CD4-positive, alpha-beta memory T cell (primary cell): Measurements from ENCODE around the gene ZNF609. TPM values are rescaled to one million over a fixed set of nuclear protein-coding genes. Genes with fewer than 3 reads are reported as not detected.

Experiments used
- CTCF ChIA-PET: fragments of 350-600 bp; sonication (Branson Sonifier 250); formaldehyde crosslinking; loops from one replicate; lab custom pipeline; 2021; ENCODE audit warnings: inconsistent platforms; ENCODE audit not compliant: partially characterized antibody; lab: Charles Lee
- POLR2A ChIA-PET: fragments of 350-600 bp; sonication (Branson Sonifier 250); formaldehyde crosslinking; loops from one replicate; lab custom pipeline; 2021; ENCODE audit not compliant: partially characterized antibody; lab: Charles Lee
- DNase-seq, 5 donors: peaks; one replicate each; pipeline versions ENCODE4 v3.0.0 to v3.0.0-alpha.2; 2020 to 2022; ENCODE audit warnings: mixed read lengths in 1 of 5
- H3K27ac ChIP-seq: one replicate; pipeline ENCODE4 v1.7.0; 2013; ENCODE audit warnings: low read depth, low read length
- H3K27me3 ChIP-seq: 2 replicates; pipeline ENCODE4 v1.7.0; 2013; ENCODE audit warnings: mild to moderate bottlenecking, low read length, moderate library complexity; ENCODE audit not compliant: insufficient read depth
- H3K36me3 ChIP-seq: 2 replicates; pipeline ENCODE4 v1.7.0; 2013; ENCODE audit warnings: mild to moderate bottlenecking, low read length, moderate library complexity; ENCODE audit not compliant: insufficient read depth
- H3K4me1 ChIP-seq: 2 replicates; pipeline ENCODE4 v1.7.0; 2013; ENCODE audit warnings: mild to moderate bottlenecking, low read length, moderate library complexity; ENCODE audit not compliant: insufficient read depth
- H3K4me3 ChIP-seq, 2 donors: one replicate each; pipeline ENCODE4 v1.7.0; 2013; ENCODE audit warnings: low read length in 2 of 2, mild to moderate bottlenecking in 1 of 2
- H3K9me3 ChIP-seq, 2 donors: one replicate each; pipeline ENCODE4 v1.7.0; 2013; ENCODE audit warnings: low read length in 2 of 2, control low read depth in 1 of 2; ENCODE audit not compliant: control insufficient read depth in 1 of 2
- H3K27ac Mint-ChIP-seq, 7 donors: one replicate each; pipeline ENCODE4 v1.8.0; 2020 to 2021; ENCODE audit warnings: mixed read lengths in 7 of 7, mild to moderate bottlenecking in 6 of 7, inconsistent platforms in 3 of 7, moderate library complexity in 3 of 7
- H3K27me3 Mint-ChIP-seq, 2 donors: one replicate each; pipeline ENCODE4 v1.8.0; 2020 to 2021; ENCODE audit warnings: mixed read lengths in 2 of 2
- H3K36me3 Mint-ChIP-seq, 2 donors: one replicate each; pipeline ENCODE4 v1.8.0; 2020 to 2021; ENCODE audit warnings: mixed read lengths in 2 of 2, inconsistent platforms in 1 of 2, mild to moderate bottlenecking in 1 of 2
- H3K4me1 Mint-ChIP-seq, 4 donors: one replicate each; pipeline ENCODE4 v1.8.0; 2020 to 2021; ENCODE audit warnings: mixed read lengths in 4 of 4, mild to moderate bottlenecking in 1 of 4
- H3K4me3 Mint-ChIP-seq, 8 donors: one replicate each; pipeline ENCODE4 v1.8.0; 2020 to 2021; ENCODE audit warnings: mixed read lengths in 8 of 8, mild to moderate bottlenecking in 7 of 8, moderate library complexity in 6 of 8, inconsistent platforms in 3 of 8
- H3K9me3 Mint-ChIP-seq, 8 donors: one replicate each; pipeline ENCODE4 v1.8.0; 2020 to 2021; ENCODE audit warnings: mixed read lengths in 8 of 8, mild to moderate bottlenecking in 5 of 8, inconsistent platforms in 3 of 8, moderate library complexity in 1 of 8
- intact Hi-C: fragments of 100-400 bp; cut with micrococcal nuclease; formaldehyde crosslinking; loops from one replicate; pipeline ENCODE4 v1.15.1; 2023
- polyA plus RNA-seq, 2 donors: library from polyadenylated mRNA; unstranded; fragments of 300-500 nt; fragmentation: Illumina TruSeq; gene quantifications; one replicate each; pipeline ENCODE4 v1.2.3, GENCODE V29; 2021
- total RNA-seq, 2 experiments: library from RNA; stranded (reverse); gene quantifications; one replicate each; pipeline ENCODE4 v1.2.3, GENCODE V29; 2021

ZNF609 gene
- total and polyA plus RNA-seq, 4 experiments from 2014 or later: 1.4 to 56.9 (median 35.1) TPM

- Mint-ChIP-seq H3K4me3 (peak overlapping the region in 4 of 8 donors; percentile 13 to 38 (median 29)), H3K27me3 (no peaks in the 10 kb centered on the region), H3K27ac (peak overlapping the region; percentile 8 to 82 (median 39)), H3K4me1 (peaks cover 43 to 73% (median 54%) of the 10 kb centered on the region in 4 donors), H3K9me3 (no peaks in the 10 kb centered on the region), H3K36me3 (peaks cover 7 to 10% of the 10 kb centered on the region in 2 donors)
- Histone ChIP-seq H3K36me3 (no peaks in the 10 kb centered on the region), H3K4me3 (no peak overlapping the region), H3K27me3 (no peaks in the 10 kb centered on the region), H3K9me3 (no peaks in the 10 kb centered on the region), H3K27ac (no peak overlapping the region), H3K4me1 (peaks cover 32% of the 10 kb centered on the region)
- ChIA-PET CTCF (interaction anchor here (1.1 kb wide), 1 partner anchor 66 kb away, joined by 3 read pairs; no protein-coding TSS in a partner anchor), POLR2A (interaction anchor here (0.7 to 1.3 kb wide), 2 partner anchors 15 to 66 kb away, joined by 3 read pairs; no protein-coding TSS in a partner anchor)
- peak in 1 of 5 donors; percentile 4 for DNase-seq
- intact Hi-C loops: loop anchor here (2.0 kb wide), 1 partner anchor 54 kb away; no protein-coding TSS in a partner anchor
Measured at GRCh38 chr15:64568765-64569164, 108.4 kb downstream of the ZNF609 start.

- H3K27ac ChIP-seq: no peak overlapping the region
- POLR2A ChIA-PET: no interaction called here
- H3K4me1 Mint-ChIP-seq: peaks cover 41 to 70% (median 54%) of the 10 kb centered on the region in 4 donors
Measured at GRCh38 chr15:64571857-64572291, 111.5 kb downstream of the ZNF609 start.

DNA sequence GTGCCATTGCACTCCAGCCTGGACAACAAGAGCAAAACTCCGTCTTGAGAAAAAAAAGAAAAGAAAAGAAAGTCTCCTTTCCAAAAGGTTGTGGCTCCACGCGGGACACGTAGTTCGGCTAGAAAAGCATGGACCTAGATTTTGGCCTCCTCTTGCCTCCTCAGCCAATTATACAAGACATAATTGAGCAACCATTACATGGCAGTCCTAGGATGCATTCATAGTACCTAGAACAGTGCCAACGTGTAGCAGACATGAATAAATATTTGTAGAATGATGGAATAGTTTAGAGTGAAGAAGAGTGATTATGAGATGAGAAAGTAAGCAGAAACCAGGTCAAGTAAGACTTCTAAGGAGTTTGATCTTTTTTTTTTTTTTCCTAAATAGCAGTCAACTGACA is 112.5 kb downstream of the ZNF609 start:
- Mint-ChIP-seq H3K27me3 (no peaks in the 10 kb centered on the region), H3K36me3 (peaks cover 3 to 22% of the 10 kb centered on the region in 2 donors), H3K27ac (peak overlapping the region in 2 of 7 donors; percentile 14 to 35), H3K9me3 (no peaks in the 10 kb centered on the region), H3K4me3 (peak overlapping the region in 1 of 8 donors; percentile 1), H3K4me1 (peaks cover 41 to 69% (median 53%) of the 10 kb centered on the region in 4 donors)
- H3K27ac ChIP-seq: no peak overlapping the region
- no peaks in the 10 kb centered on the region for H3K27me3 ChIP-seq
- no peak overlapping the region for H3K4me3 ChIP-seq
- peaks cover 43% of the 10 kb centered on the region for H3K4me1 ChIP-seq
- no peaks in the 10 kb centered on the region for H3K36me3 ChIP-seq
- DNase-seq: no peak
- POLR2A ChIA-PET: interaction anchor here (1.1 kb wide), 1 partner anchor 37 kb away, joined by 3 read pairs; no protein-coding TSS in a partner anchor
- intact Hi-C loops: no loop called here
- CTCF ChIA-PET: no interaction called here
- H3K9me3 ChIP-seq: no peaks in the 10 kb centered on the region

More at GRCh38 chr15:64571857-64572291, 111.5 kb downstream of the ZNF609 start:
- H3K4me1 ChIP-seq: peaks cover 43% of the 10 kb centered on the region
- H3K36me3 ChIP-seq: no peaks in the 10 kb centered on the region
- H3K27me3 ChIP-seq: no peaks in the 10 kb centered on the region
- intact Hi-C loops: no loop called here
- Mint-ChIP-seq H3K27me3 (no peaks in the 10 kb centered on the region), H3K4me3 (peak overlapping the region in 4 of 8 donors; percentile 13 to 60 (median 32)), H3K27ac (peak overlapping the region; percentile 47 to 91 (median 59)), H3K36me3 (peaks cover 3 to 23% of the 10 kb centered on the region in 2 donors), H3K9me3 (no peaks in the 10 kb centered on the region)
- CTCF ChIA-PET: no interaction called here
- DNase-seq: no peak
- no peaks in the 10 kb centered on the region for H3K9me3 ChIP-seq
- no peak overlapping the region for H3K4me3 ChIP-seq

DNA sequence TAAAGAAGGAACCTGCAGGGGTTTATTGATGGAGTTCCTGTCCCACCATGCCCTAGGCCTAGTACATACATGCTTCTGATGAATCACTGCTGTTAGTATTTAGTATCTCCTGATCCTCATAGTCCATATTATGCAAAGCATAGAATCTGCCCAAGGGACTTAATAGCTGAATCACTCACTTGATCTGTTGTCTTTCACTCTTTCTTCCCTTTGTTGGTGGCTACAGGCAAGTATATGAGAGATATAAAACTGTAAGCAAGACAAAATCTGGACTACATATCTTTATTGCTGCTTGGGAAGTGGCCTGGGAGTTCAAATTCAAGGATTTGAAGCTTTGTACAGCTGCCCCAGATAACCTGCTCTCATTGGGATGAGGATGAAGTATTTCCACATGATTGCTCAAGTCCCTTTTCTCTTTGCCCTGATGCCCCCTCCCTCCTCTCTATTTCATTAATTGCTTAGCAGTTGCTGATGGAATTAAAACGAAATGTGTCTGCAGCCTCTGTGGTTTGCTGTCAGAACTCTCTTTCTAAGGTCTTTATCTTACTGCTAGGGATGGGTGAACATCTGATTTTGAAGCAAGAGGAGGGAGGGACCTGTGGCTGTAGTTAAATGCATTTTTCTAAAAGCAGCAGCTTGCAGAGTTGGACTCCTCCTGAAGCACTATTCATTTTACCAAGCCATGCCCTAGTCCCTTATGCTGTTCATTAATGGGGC is 114.1 kb downstream of the ZNF609 start:
- H3K27me3 ChIP-seq: no peaks in the 10 kb centered on the region
- peaks cover 28% of the 10 kb centered on the region for H3K4me1 ChIP-seq
- H3K4me3 ChIP-seq: no peak overlapping the region
- H3K36me3 ChIP-seq: no peaks in the 10 kb centered on the region
- peaks cover 4 to 22% of the 10 kb centered on the region in 2 donors for H3K36me3 Mint-ChIP-seq
- peak overlapping the region in 1 of 8 donors; percentile 19 for H3K4me3 Mint-ChIP-seq
- peaks cover 28 to 53% (median 38%) of the 10 kb centered on the region in 4 donors for H3K4me1 Mint-ChIP-seq
- H3K9me3 Mint-ChIP-seq: peaks cover 0 to 3% (median 0%) of the 10 kb centered on the region in 8 donors
- intact Hi-C loops: no loop called here
- CTCF ChIA-PET: no interaction called here
- peak overlapping the region; percentile 13 to 70 (median 32) for H3K27ac Mint-ChIP-seq
- POLR2A ChIA-PET: interaction anchor here (0.7 to 1.1 kb wide), 3 partner anchors 30 to 71 kb away, joined by 3 to 4 read pairs (median 3); no protein-coding TSS in a partner anchor
- DNase-seq: no peak
- no peak overlapping the region for H3K27ac ChIP-seq
- H3K9me3 ChIP-seq: no peaks in the 10 kb centered on the region
- H3K27me3 Mint-ChIP-seq: no peaks in the 10 kb centered on the region

GRCh38 chr15:64580696-64581407 is 120.5 kb downstream of the ZNF609 start:
- Mint-ChIP-seq H3K4me3 (no peak overlapping the region), H3K36me3 (peaks cover 21 to 22% of the 10 kb centered on the region in 2 donors), H3K4me1 (peaks cover 16 to 35% (median 23%) of the 10 kb centered on the region in 4 donors), H3K27ac (peak overlapping the region in 1 of 7 donors; percentile 43), H3K27me3 (no peaks in the 10 kb centered on the region), H3K9me3 (peaks cover 0 to 18% (median 8%) of the 10 kb centered on the region in 8 donors)
- no peaks in the 10 kb centered on the region for H3K27me3 ChIP-seq
- intact Hi-C loops: no loop called here
- ChIA-PET CTCF (interaction anchor here (0.7 to 1.6 kb wide), 5 partner anchors 8 to 74 kb away, joined by 3 to 5 read pairs (median 3); no protein-coding TSS in a partner anchor), POLR2A (interaction anchor here (0.8 to 1.5 kb wide), 3 partner anchors 16 to 66 kb away, joined by 3 to 4 read pairs (median 4); no protein-coding TSS in a partner anchor)
- no peaks in the 10 kb centered on the region for H3K9me3 ChIP-seq
- no peak overlapping the region for H3K27ac ChIP-seq
- H3K4me1 ChIP-seq: peaks cover 20% of the 10 kb centered on the region
- DNase-seq: no peak
- H3K4me3 ChIP-seq: no peak overlapping the region
- no peaks in the 10 kb centered on the region for H3K36me3 ChIP-seq

- ChIA-PET POLR2A (interaction anchor here (0.8 to 1.5 kb wide), 3 partner anchors 15 to 67 kb away, joined by 3 to 4 read pairs (median 4); no protein-coding TSS in a partner anchor), CTCF (interaction anchor here (0.7 to 1.6 kb wide), 3 partner anchors 13 to 74 kb away, joined by 3 to 5 read pairs (median 4); no protein-coding TSS in a partner anchor)
- Mint-ChIP-seq H3K36me3 (peaks cover 21 to 22% of the 10 kb centered on the region in 2 donors), H3K4me1 (peaks cover 18 to 39% (median 25%) of the 10 kb centered on the region in 4 donors), H3K9me3 (peaks cover 0 to 18% (median 8%) of the 10 kb centered on the region in 8 donors), H3K4me3 (no peak overlapping the region), H3K27ac (peak overlapping the region in 1 of 7 donors; percentile 13), H3K27me3 (no peaks in the 10 kb centered on the region)
- DNase-seq: no peak
- no peaks in the 10 kb centered on the region for H3K27me3 ChIP-seq
- H3K27ac ChIP-seq: no peak overlapping the region
- intact Hi-C loops: no loop called here
- H3K9me3 ChIP-seq: no peaks in the 10 kb centered on the region
- H3K36me3 ChIP-seq: no peaks in the 10 kb centered on the region
- H3K4me1 ChIP-seq: peaks cover 23% of the 10 kb centered on the region
- H3K4me3 ChIP-seq: no peak overlapping the region
Measured at GRCh38 chr15:64581408-64581761, 121.0 kb downstream of the ZNF609 start.
